ENCODE results near the gene COL26A1.
"Not testable (repeated sequence)": the region's sequence is repeated elsewhere in the genome, so short reads cannot be mapped to it uniquely, and the experiment has no call there.

Gene COL26A1

DNA sequence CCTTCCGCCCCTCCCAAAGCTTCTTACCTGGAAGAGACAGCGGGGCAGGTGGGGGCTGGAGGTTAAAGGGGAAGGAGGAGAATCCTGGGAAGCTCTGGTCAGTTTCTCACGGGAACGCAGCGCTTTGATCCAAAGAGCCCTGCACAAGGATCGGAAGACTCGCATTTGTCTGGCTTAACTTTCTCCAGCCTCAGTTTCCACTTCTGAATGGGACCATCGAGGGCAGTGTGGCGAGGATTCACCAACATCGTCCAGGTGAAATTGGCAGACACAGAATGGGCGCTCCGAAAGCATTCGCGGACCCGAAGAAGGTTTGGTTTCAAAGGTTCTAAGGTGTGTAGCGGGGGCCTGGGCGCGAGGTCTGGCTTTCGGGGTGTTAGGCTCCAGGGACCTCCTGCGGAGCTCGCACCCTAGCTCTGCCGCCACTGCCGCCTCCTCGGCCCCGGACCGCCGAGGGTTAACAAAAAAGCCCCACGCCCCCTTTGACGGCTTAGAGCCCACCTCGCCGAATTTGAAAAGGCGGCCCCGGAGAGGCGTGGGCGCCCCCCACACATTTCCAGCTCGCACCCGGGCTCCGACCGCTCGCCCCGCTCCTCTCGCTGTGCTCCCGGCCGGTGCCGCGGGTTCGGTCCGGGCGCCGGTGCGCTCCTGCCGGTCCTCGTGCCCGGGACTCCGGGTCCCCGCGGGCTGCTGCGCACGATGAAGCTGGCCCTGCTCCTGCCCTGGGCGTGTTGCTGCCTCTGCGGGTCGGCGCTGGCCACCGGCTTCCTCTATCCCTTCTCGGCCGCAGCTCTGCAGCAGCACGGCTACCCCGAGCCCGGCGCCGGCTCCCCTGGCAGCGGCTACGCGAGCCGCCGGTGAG is at the start of gene COL26A1:
Gene COL26A1 (plus strand): TSS at position 542 of the 862 bp plus-strand sequence. CDS start 158 bp downstream, at position 700.
- no peak for DNase-seq (ENCODE audit: low read depth)

DNA sequence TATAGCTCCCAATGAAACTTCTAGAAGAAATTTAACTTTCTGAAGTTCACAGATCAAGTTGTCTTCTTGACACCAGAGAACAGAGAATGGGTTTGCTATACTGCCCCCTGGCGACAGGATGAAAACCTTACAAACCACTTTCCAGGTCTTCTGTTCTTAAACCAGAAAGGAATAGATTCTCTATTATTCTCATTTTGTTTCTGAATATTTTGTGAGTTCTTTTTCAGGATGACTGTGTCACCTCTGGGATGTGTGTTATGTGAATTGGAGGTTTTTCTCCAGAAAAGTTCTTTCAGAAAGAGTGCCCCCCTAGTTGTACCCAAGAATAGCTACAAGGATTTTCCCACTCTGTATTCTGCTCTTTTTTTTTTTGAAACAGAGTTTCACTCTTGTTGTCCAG is 47.3 kb upstream of the COL26A1 start:
- no peak for DNase-seq (ENCODE audit: low read depth)

DNA sequence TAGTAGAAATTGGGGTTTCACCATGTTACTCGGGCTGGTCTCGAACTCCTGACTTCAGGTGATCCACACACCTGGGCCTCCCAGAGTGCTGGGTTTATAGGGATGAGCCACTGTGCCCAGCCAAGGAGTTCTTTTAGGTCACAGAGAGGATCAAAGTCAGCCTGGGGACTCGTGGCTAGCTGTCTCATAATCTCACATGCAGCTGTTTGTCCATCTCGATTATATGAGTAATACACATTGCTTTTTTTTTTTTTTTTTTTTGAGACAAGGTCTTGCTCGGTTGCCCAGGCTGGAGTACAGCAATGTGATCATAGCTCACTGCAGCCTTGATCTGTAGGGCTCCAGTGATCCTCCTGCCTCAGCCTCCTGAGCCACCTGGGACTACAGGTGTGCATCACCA is 43.3 kb upstream of the COL26A1 start:
- DNase-seq (ENCODE audit: low read depth), result no peak

DNA sequence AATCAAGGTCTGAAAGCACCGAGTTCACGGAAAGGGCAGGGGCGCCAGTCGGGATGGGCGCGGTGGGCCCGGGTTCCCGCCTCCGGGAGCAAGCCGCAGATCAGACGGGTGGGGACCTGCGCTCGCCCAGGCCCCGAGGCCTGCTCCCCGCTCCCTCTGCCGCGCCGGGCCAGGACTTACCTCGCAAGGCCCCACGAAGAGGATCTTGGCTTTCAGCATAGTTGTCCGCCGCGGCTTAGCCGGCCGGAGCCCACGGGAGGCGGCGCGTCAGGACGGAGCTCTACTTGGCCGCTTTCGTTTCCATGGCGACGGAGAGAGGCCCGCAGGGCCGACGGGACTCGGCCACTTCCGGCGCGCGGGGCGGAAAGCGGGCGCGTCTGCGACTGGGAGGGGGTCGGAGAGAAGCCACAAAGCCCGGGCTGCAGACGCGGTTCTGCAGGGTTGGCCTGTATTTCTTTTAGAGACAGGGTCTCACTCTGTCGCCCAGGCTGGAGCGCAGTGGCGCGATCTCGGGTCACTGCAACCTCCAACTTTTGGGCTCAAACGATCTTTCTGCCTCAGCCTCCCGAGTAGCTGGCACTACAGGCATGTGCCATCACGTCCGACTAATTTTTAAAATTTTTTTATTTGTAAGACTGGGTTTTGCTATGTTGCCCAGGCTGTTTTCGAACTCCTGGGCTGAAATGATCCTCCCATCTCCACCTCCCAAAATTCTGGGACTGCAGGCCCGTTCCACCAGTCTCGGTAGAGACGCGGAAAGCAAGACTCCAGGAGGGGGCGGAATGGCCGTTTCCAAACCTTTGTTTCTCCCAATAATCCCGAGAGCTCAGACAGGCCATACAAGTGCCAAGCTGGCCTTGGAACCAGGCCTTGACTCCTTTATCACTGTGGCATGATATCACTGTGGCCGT is 40.9 kb upstream of the COL26A1 start, which contains the start of gene IFT22:
Gene IFT22 (minus strand): TSS at position 322 of the 911 bp plus-strand sequence. CDS start 103 bp downstream, at position 219.
- DNase-seq (ENCODE audit: low read depth), result peak; percentile 57

DNA sequence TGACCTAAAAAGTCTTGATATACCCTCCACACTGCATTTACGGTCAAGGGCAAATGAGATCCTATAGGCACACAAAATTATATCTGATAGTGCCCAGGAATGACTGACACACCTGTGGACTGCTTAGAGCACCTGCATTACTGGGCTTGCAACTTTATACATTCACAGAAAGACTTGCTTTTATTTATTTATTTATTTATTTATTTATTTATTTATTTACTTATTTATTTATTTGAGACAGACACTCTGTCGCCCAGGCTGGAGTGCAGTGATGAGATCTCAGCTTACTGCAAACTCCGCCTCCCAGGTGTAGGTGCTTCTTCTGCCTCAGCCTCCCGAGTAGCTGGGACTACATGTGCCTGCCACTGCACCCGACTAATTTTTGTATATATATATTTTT is 34.5 kb upstream of the COL26A1 start:
- DNase-seq (ENCODE audit: low read depth), result no peak

DNA sequence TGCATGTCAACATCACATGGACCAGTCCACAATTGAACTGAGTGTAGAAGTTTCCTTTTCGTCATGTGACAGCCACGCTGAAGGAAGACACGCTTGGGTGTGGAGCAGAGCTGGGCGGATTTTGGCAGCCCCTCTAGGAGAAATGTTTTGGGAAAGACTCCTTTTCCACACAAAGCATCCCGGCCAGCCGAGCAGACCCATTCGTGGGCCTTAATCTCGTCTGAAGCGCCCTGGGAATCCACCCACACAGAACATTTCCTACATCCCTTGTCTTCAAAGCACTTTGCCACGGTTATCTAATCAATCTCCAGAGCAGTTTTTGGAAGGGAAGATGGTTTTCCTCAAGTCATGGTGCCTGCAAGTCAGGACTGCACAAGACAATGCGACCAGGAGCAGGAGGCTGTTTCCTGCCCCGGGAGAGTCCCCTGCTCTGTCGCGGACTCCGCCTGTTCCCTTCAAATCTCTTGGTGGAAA is 32.6 kb upstream of the COL26A1 start:
- DNase-seq (ENCODE audit: low read depth), result no peak

DNA sequence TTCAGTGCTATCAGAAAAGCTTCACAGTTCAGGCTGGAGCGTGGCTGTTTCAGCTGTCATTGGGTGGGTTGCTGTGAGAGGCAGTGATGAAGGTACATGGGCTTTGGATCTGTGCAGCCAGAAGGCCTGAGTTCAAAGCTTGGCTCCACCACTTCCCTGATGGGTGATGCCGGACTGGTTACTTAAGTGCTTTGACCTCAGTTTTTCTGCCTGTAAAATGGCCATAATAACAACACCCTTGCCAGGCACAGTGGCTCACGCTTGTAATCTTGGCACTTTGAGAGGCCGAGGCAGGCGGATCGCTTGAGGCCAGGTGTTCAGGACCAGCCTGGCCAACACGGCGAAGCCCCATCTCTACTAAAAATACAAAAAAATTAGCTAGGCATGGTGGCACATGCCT is 30.6 kb upstream of the COL26A1 start:
- DNase-seq (ENCODE audit: low read depth), result no peak

DNA sequence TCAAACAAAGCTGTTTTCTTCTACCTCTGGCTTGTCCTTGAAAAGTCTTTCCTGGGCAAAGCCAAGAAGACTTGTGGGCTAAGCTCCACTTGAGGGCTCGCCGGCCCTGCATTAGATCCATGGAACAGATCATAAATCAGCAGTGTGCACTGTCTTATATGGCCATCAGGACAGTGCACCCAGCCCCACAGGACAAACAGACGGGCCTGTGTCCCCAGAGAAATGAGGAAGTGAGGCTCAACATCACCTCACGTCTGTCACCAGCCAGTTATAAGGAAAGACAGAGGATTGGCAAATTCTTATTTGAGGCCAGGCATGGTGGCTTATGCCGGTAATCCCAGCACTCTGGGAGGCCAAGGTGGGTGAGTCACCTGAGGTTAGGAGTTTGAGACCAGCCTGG is 28.8 kb upstream of the COL26A1 start:
- DNase-seq (ENCODE audit: low read depth), result no peak

DNA sequence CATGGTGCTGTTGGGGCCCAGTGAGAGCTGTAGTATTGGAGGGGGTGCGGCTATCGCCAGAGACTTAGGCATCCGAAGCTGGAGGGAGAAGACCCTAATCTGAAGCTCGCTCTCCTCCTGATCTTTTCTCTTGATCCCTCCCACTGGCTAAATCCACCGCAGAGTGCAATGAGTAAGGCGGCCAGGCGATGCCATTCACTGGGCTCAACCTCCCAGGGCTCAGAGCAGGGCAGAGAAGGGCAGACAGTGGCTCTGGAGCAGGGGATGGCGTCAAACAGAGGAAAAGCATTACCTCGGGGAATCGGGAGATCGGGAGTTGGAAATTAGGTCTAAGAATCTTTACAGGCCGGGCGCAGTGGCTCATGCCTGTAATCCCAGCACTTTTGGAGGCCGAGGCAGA is 22.3 kb upstream of the COL26A1 start:
- DNase-seq (ENCODE audit: low read depth), result no peak

DNA sequence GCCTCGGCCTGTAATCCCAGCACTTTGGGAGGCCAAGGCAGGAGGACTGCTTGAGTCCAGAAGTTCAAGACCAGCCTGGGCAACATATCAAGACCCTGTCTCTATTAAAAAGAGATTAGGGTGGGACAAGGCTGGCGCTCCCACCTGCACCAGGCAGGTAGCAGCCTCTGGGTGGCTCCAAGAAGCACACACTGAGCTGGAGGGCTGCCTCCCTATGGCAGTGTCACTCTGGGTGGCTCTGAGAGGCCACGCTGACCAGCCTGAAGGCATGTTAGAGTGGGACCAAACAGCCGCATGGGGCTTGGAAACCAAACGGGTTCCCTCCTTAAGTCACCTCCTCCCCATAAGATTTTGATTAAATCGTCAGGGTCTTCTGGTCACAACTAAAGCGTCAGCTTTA is 19.8 kb upstream of the COL26A1 start:
- DNase-seq (ENCODE audit: low read depth), result no peak

DNA sequence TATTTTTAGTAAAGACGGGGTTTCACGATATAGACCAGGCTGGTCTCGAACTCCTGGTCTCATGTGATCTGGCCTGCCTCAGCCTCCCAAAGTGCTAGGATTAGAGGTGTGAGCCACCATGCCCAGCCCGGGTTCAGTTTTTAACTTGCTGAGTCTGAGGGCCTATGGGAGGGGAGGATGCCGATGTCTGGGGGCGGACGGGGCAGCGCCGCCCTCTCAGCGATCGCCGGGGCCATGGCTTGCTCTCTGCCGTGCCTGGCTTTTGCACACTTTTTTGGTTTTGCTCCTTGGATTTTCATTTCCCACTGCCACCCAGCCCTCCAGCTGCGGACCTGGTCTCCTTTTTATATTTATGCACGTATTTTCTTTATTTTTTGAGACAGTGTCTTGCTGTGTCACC is 15.2 kb upstream of the COL26A1 start:
- DNase-seq (ENCODE audit: low read depth), result no peak

DNA sequence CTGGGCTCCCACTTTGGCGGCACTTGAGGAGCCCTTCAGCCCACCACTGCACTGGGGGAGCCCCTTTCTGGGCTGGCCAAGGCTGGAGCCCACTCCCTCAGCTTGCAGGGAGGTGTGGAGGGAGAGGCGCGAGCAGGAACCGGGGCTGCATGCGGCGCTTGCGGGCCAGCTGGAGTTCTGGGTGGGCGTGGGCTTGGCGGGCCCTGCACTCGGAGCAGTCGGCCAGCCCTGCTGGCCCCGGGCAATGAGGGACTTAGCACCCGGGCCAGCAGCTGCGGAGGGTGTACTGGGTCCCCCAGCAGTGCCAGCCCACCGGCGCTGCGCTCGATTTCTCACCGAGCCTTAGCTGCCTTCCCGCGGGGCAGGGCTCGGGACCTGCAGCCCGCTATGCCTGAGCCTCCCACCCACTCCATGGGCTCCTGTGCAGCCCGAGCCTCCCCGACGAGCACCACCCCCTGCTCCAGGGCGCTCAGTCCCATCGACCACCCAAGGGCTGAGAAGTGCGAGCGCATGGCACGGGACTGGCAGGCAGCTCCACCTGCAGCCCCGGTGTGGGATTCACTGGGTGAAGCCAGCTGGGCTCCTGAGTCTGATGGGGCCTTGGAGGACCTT is 14.1 kb upstream of the COL26A1 start:
- DNase-seq (ENCODE audit: low read depth), result not testable (repeated sequence)

DNA sequence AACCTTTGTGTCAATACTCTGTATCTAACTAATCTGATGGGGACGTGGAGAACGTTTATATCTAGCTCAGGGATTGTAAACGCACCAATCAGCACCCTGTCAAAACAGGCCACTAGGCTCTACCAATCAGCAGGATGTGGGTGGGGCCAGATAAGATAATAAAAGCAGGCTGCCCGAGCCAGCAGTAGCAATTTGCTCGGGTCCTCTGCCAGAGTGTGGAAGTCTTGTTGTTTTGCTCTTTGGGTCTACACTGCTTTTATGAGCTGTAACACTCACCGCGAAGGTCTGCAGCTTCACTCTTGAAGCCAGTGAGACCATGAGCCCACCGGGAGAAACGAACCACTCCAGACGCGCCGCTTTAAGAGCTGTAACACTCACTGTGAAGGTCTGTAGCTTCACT is 13.4 kb upstream of the COL26A1 start:
- not testable (repeated sequence) for DNase-seq (ENCODE audit: low read depth)

DNA sequence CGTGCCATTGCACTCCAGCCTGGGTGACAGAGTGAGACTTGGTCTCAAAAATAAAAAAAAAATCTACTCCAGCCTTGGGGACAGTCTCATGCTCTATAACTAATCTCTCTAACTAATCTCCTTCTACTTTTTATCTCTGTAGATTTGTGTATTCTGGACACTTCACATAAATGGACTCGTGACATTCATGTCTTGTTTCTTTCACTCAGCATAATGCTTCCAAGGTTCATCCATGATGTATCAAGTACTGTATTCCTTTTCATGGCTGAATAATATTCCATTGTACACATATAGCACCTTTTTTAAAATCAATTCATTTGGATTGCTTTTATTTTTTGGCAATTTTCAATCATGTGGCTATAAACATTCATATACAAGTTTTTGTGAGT is 9.8 kb upstream of the COL26A1 start:
- no peak for DNase-seq (ENCODE audit: low read depth)

DNA sequence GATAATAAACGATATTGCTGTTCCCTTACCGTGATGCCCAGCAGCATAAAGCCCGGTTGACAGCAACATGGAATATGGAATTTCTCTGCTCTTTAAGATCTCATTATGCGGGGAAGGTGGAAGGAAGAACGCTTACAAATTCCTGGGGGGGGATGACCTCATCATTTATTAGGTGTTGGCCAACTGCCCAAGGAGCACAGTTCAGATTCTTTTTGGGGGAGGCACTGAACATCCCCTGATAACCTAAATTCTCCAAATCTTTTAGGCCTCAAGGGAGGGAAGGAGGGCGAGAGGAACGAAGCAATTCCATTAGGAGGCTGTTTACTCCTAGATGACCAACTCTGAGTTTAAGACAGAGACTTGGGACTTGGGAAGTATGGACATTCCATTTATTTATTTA is 5.2 kb upstream of the COL26A1 start:
- no peak for DNase-seq (ENCODE audit: low read depth)

DNA sequence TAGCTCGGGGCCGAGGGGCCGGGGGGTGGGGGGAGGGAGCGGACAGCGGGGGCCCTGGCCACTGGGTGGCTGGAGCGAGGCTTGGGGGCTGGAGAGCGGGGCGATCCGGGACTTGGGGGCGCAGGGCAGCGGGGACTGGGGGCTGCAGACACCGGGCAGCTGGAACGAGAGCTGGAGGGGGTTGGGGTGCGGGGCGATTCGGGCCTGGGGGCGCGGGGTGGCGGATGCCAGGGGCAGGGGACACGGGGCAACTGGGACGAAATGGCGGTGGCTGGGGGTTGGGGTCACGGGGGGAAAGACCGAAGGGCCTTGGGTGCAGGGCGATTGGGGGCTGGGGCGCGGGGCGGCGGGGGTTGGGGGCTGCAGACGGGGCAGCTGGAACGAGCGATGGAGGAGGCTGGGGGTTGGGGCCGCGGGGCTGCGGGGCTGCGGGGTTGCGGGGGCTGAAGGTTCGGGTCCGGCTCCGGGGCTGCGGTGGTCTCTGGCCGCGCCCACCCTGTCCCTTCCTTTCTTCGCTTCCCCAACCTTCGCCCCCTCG is 590 bp downstream of the COL26A1 start:
- DNase-seq (ENCODE audit: low read depth), result no peak

DNA sequence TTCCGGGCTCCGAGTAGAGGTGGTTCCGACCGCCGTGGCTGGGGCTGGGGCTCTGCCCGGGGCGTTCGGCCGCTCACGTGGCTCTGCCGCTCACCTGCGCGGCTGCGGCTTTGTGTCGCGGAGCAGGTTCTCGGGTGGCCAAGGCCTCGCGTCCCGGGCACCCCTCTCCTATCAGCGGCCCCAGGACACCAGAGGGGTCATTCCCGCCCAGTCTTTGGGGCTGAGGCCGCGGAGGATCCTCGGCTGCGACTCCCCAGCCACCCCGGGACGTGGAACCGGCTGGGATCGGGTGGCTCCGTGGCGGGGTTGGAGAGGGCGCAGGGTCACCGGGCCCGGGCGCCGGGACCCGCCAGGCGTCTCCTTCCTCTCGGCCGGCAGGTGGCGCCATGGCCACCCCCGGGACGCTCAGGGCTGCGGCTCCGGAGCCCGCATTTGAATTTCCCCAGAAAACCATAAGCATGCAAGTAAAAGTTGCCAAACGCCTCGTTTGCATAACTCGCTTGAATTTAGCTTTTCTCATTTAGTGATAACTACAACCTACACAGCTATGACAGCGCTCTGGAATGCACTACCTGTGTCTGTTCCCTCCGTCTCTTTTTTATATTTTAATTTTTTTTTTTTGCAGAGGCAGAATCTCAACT is 1.2 kb downstream of the COL26A1 start:
- peak; percentile 15 for DNase-seq (ENCODE audit: low read depth)

DNA sequence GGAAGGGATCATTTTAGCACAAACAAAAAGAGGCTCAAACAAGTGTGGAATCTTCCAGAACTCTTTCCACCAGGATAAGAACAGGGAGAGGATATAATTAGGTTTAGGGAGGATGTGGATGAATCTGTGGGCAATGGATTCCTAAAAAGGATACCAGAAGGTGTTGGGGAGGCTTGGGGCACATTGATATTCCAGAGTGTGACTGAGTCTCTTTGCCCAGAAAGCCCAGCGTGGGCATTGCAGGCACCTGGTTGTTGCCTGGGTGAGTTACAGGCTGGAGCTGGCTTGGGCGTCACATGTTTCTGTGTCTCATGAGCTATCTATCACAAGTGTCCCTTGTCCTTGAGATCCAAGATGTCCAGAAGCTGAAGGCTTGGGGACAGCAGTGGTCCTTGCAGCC is 3.3 kb downstream of the COL26A1 start:
- DNase-seq (ENCODE audit: low read depth), result no peak

DNA sequence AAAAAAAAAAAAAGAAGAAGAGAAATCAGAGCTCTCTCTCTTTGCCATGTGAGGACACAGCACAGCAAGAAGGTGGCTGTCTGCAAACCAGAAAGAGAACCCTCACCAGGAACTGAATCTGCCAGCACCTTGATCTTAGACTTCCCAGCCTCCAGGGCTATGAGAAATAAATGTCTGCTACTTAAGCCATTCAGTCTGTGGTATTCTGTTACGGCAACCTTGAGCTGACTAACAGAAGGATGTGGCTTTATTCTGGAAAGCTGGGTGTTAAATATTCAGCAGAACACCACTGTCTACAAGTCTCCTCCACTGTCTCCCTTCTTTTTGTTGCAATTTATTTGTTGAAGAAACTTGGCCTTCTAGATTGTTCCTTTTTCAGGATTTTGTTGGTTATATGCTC is 5.0 kb downstream of the COL26A1 start:
- no peak for DNase-seq (ENCODE audit: low read depth)

DNA sequence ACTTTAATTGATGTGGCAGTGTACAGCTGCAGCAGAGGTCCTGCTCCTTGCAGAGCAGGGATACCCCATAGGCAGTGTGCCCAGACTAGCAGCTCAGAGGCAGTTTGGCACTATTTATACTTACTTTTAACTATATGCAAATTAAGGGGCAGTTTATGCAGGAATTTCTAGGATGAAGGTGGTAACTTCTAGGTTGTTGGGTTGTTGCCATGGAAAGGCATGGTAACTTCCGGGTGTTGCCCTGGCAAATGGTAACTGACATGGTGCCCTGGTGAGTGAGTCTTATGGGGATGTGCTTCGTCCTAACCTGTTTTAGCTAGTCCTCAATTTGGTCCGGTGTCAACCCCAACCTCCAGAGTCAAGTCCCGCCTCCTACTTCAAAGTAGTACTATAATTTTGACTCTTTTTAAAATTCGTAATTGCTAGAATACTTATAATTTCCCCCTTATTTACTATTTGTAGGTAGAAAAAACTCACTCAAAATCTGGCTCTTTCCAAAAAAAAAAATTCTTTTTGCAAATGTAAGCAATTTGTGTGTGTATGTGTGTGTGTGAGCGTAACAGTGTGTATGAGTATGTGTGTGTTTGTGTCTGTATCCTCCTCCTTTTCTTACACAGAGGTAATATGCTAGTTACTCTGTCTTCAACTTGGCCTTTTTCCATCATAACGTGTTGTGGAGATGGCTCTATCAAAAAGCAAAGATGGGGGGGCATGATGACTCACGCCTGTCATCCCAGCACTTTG is 5.9 kb downstream of the COL26A1 start:
- no peak for DNase-seq (ENCODE audit: low read depth)

DNA sequence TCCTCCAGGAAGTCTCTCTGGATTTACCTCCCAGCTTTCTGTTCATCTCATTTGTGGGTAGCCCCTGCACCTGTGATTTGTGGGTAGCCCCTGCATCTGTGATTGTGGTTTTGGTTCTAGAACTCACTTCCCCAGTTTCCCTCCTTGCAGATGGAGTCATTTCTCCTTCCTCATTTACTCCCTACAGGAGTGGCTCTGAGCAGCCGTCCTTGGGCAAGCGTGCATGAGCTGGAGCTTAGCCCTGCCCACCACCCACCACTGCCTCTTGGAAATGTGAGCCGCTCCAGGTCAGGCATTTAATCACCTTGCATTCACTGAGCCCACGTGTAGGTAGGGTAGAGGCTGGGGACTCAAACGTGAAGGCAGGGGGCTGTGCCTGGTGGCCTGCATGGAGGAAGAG is 8.2 kb downstream of the COL26A1 start:
- DNase-seq (ENCODE audit: low read depth), result no peak

Data from T-helper 22 cell (primary cell).